DLD1 (cell line): ENCODE measurements around the gene PXDN.

ENCODE experiments used
- in situ Hi-C: cut with HindIII; loops from 2 replicates; pipeline ENCODE4 v1.10.0; 2017; ENCODE audit warnings: low sequenced_read_pairs

PXDN gene

DNA sequence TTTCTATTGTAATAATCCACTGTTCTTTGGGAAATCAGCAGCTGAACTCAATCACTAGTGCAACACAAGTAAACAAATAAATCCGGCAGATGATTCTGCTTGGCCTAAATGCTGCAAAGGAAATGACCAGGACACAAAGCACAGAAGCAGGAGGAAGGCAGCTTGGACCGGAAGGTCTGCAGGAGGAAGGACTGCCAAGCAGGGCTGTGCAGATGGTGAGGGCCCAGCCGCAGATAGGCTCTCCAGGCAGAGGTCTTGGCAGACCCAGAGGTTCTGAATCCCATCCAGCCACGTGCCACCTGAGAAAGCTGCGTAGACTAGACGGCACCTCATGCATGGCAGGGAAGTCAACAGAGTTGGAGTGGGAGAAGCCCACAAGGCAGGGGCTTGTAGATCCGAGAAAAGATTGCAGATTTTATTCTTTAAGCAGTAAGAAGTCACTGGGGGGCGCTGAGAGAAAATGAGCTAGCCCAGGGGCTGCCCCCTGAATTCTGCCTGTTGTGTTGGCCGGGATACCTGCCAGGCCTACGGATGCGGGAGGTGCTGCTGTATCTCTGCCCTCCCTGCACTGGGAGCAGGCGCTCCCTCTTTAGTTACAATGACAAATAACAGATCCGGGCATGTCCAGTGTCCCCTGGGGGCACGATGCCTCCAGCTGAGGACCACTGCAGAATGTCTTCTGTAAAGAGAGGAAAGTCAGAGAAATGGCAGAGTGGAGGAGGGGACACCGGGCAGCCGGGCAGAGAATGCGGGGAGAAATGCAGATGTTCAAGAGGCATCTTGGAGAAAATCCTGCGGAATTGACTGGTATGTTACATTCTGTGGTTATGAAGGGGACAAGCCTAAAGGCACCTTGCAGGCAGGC lies 153.5 kb downstream of the PXDN start:
- in situ Hi-C loops, result no loop called here

DNA sequence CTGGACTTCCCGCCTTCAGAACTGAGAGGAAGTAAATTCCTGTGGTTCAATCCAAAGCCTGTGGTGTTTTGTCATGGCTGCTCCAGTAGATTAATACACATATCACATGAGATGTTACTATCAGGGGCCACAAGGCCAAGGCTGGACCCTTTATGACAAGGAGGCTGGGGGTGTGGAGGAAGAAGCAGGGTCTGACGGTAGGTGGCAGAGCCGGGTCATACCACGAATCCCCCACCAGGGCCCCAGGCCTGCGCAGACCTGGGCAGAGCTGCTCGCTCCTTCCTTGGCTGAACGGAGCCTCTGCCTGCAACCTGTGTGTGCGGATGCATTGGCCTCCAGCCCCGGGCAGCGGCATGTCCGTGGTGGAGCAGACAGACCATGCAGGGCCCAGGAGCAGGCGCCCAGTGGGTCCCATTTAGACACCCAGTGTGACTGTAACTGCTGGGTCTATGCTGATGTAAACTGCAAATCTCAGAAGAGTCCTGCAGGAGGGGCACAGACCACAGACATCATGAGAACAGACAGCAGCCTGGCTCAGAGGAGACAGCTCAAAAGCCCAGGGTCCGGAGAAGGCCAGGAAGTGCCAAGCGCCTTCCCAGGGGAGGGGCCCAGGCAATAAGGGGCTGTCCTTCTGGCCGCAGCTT lies 155.2 kb downstream of the PXDN start:
- in situ Hi-C loops, result no loop called here

DNA sequence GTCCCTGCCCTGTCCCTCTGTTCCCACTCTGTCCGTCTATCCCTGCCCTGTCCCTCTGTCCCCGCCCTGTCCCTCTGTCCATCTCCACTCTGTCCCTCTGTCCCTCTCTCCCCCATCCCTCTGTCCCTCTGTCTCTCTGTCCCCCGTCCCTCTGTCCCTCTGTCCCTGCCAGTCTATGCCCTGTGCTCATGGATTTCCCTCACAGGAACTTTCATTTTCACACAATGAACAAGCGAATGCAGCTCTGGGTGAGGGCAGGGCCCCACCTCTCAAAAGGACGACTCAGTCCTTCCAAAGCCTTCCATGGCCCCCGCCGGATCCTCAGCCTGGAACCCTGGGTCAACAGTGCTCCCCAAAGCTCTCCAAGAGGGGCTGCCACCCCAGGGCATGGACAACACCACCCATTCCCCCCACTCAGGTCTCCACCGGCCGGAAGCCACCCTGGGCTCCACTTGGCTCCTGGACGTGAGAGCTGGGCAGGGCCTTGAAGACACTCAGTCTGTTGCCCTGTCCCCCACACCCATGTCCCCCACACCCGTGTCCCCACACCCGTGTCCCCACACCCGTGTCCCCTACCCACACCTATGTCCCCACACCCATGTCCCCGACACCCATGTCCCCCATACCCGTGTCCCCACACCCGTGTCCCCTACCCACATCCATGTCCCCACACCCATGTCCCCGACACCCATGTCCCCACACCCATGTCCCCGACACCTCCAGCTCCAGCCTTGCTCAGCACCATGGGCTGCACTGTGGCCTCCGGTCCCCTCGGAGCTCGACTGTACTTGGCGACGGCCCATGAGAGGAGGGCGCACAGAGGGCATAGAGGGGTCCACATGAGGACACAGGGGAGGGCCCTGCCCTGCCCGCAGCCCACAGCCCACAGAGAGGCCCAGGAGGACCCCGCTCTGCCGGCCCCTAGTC lies 156.0 kb downstream of the PXDN start:
- in situ Hi-C loops, result no loop called here

DNA sequence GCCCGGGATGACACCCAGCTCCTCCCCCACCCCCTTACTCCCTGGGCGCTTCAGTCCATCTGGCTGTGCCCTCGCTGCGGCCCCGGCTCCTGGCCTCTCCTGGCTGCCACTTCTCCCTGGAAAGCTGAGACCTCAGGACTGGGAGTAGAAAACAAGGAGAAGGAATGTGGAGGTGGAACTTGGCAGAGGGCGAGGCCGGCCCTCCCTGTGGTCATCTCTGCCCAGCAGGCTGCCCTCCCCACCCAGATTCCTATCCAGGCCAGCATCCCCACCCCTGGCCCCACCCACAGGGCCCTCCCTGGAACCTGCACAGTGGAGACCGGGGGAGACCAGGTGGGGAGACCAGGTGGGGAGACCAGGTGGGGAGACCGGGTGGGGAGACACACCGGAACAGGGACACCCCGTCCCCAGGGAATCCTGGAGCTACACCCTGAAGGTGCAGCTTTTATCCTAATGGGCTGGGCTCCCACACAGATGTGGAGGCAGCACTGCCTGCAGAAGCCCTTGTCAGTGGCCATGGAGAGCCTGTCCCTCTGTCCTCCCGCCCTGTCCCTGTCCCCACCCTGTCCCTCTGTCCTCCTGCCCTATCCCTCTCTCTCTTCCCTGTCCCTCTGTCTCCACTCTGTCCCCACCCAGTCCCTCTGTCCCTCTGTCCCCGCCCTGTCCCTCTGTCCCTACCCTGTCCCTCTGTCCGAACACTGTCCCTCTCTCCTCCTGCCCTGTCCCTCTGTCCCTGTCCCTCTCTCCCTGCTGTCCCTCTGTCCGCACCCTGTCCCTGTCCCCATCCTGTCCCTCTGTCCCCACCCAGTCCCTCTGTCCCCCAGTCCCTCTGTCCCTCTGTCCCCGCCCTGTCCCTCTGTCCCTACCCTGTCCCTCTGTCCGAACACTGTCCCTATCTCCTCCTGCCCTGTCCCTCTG lies 157.1 kb downstream of the PXDN start:
- in situ Hi-C loops, result no loop called here

DNA sequence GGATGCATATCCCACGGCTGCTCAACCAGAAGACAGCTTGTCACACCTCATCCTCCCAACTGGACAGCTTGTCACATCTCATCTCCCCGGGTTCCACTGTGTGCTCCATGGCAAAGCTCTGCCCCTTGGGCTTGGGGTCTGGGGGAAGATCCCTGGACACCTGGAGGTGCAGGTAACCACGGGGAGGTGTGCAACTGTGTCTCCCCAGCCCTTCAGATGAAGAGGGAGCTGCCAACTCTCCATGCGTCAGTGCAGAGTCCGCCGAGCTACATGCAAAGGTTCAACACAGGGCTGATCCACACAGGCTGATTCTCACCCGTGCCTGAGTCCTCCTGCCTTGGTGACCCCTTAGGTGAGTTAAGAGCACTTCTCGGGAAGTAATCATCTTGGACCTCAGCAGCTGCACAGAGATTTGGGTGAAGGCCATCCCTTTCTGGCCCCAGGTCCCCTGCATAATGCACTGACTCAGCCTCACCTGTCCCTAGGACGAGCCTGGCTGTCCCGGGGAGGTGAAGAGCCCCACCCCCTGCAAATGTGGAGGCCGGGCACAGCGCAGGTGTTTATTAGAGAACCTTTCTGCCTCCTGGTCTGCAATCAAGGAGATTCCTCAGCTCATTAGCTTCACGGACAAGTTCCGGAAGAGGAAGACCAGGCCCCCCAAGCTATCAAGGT lies 157.9 kb downstream of the PXDN start:
- in situ Hi-C loops, result no loop called here

DNA sequence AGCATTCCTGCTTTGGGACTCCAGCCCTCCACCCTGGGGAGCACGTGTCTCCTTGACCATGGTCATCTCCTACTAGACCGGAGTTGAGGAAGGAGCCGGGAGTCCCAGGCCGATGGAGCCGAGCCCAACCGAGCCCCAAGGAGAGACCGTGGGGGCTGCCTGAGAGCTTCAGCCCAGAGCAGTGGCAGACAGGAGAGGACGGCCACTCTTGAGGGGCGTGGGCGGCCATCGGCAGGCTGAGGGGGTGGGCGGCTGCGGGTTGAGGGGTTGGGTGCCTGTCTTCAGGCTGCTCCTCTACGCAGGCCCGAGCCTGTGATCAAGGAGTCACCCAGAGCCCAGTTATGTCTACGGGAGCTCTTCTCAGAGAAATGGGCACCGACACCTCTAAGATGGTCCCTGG lies 158.7 kb downstream of the PXDN start:
- in situ Hi-C loops, result no loop called here

DNA sequence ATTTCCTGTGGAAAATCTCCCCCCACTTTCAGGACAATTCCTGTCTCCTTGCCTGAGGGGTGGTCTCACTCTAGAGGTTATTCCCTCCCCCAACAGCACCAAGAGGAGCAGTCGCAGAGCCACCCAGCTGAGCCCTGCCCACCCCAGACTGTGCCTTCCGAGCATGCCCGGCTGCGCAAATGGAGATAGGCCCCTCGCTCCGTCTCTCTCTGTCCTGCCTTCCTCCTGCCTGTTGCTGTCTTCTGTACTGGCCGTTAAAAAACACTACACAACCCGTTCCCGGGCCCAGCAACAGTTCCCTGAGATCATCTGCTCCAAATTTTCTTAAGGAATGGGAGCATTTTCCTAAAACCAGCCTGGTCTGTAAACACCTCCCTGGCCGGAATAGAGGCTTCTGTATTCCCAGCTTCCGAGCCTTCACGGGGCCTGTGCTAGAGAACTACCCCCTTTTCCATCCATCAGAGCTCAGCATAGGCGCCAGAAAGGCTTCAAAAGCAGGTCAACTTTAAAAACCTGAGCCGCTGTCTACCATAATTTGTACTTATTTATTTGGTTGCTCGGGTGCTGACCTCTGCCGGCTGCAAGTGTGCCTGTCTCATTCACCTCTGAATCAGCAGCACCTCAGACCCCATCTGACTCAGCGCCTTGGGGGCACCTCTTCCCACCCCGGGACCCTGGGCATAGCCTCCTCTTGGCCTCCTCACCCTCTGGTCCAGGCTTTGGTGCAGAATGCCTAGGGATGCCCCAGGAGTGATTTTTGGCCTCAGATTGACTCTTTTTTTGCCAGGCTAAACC lies 159.4 kb downstream of the PXDN start:
- in situ Hi-C loops, result no loop called here

DNA sequence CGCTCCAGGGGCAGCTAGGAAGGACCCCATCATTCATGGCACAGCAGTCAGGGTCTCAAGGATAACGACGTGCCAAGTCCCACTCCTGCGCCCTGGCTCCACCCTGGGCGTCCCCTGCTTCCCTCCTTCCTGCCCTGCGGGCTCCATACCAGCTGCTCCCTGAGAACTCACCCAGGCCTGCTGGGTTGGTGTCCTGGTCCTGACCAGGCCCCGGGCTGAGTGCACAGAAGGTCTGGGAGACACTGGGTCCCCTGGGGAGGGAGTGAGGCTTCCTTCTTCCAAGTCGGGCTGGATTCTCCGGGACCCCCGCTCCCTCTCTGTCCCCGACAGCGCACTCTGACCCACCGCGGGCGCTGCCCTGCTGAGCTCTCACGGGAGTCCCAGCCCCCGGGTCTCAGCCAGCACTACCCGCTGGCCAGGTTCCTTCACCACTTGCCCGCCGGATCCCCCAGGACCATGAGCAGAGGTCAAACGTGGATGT lies 160.2 kb downstream of the PXDN start:
- in situ Hi-C loops, result no loop called here

DNA sequence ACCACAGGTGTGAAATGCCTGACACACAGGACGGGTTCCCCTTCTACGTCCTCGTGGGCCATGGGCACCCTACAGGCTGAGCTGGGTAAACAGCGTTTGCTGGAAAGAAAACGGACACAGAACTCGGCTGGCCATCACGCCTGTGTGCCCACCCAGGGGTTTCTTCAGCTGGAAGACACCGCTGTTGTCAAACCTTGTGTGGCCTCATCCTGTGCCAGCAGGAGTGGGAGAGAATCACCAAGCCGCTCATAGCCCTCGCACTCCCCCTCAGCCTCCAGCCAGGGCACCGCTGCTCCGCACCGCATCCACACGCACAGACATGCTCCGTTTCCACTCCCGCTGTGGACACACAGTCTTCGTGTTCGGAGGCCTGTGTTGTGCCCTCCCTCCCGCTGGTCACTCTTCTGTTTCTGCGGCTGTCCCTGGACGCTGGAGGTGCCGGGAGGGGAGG lies 161.4 kb downstream of the PXDN start:
- in situ Hi-C loops, result no loop called here

DNA sequence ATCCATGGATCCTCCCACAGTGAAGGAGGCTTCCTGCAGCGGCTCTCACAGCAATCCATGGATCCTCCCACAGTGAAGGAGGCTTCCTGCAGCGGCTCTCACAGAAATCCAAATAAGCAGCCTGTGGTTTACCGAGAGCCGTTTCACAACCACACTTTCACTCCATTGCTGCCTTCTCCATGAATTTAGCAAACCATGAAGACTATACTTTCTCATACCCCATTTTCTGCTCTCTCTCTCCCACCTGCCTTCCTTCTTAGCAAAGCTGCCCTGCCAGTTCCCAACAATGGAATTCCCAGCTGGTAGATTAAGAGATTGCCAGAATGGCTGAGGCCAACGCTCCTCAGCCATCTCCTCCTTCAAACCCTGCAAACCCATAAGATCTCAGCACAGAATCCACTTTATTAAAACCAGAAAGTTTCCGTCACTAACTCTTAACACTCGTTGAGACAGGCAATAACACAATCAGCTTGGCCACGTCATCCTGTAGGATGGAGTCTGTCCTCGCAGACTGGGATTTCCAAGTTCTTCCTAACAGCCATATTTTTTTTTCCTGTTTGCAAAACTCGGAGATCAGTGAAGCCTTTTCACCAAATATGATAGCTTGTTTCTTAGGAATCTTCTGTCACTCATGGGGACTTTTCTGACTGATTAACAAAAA lies 162.2 kb downstream of the PXDN start:
- in situ Hi-C loops, result no loop called here
